CD4-positive, alpha-beta T cell treated with Interleukin-1 beta for 1 hour (primary cell): ENCODE data around the gene TUBB4B.

ENCODE experiments used
- DNase-seq, 2 donors: peaks; one replicate each; pipeline ENCODE4 v3.0.0-alpha.2; 2020 to 2022

Gene TUBB4B

GRCh38 chr9:137226338-137227053 lies 14.6 kb upstream of the TUBB4B start:
- no peak for DNase-seq

GRCh38 chr9:137227054-137227852 lies 13.8 kb upstream of the TUBB4B start, which contains the start of gene RNF224:
TSS of gene RNF224 (plus strand) at chr9:137227502. CDS start at chr9:137228336, 834 bp downstream.
- peak; percentile 82 to 84 for DNase-seq

DNA sequence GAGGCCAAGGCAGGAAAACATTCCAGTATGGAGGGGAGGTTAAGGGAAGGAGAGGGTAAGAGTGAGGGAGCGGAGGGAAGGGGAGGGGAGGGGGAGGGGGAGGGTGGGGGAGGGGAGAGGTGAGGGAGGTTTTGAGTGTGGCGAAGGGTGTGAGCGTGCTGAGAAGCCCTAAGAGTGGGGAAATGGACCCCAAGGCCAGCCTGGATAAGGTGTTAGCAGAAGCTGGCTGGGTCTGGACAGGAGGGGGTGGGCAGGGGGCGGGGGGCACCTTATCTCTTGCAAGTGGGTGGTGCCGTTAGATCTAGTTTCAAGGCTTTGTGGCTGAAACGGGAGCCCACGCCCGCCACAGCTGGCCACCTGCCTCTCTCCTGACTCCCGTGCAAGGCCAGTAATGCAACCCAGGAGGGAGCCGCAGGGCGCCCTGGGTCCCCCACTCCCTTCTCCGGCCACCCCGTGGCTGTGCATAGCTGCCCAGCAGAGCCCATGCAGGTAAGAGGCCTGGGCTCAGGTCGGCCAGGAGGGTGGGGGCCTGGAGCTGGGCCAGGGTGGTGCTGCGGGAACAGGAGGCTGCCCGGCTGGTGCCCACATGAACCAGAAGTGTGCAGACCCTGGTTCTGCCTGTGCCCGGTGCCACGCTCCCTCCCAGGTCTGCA lies 13.1 kb upstream of the TUBB4B start:
- no peak for DNase-seq

- DNase-seq, result no peak
These were observed 12.6 kb upstream of the TUBB4B start for GRCh38 chr9:137228506-137228967.

DNA sequence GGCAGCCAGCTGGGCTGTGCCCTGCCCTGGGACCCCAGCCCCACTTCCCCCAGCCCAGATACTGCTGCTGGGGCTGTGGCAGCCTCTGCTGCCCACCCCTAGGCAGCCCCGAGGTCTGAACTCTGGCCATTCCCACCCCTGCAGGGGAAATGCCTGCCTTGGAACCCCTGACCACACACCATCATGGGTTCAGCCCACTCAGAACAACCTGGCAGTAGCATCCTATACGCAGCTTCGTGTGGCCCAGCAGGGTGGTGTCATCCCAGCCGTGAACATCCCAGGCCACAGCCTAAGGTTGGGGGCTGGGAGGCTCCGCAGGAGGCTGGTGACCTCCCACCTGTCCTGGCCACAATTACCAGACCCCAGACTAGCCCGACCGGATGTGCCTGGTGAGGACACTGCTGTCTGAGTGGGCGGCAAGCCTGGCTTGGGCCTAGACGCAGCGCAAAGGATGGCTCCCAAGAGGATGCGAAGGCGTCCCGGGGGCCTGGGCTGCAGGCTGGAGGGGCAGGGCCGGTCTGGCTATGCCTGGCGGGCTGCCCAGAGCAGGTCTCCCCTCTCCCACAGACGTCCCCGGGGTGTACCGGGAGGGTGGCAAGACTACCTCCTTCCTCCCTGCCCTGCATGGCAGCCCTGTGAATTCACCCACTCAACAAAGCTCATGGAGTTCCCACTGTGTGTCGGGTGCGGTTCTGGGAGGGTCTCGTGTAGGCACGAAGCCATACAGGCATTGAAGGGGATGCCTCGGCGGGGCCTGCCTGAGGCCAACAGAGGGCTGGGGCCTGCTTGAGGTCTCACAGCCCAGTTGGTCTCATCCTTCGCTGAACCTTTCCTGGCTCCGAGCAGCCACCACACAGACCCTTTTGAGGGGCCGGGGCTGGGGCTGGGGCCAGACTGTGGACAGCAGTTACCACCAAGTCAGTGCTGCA lies 11.9 kb upstream of the TUBB4B start:
- DNase-seq, result no peak

- no peak for DNase-seq
These were observed 11.0 kb upstream of the TUBB4B start for GRCh38 chr9:137229903-137230704.

- DNase-seq, result no peak
These were observed 10.2 kb upstream of the TUBB4B start, which contains the start of gene SLC34A3 for GRCh38 chr9:137230705-137231371. TSS of gene SLC34A3 (plus strand) at chr9:137230901. CDS start at chr9:137231703, 802 bp downstream.

DNA sequence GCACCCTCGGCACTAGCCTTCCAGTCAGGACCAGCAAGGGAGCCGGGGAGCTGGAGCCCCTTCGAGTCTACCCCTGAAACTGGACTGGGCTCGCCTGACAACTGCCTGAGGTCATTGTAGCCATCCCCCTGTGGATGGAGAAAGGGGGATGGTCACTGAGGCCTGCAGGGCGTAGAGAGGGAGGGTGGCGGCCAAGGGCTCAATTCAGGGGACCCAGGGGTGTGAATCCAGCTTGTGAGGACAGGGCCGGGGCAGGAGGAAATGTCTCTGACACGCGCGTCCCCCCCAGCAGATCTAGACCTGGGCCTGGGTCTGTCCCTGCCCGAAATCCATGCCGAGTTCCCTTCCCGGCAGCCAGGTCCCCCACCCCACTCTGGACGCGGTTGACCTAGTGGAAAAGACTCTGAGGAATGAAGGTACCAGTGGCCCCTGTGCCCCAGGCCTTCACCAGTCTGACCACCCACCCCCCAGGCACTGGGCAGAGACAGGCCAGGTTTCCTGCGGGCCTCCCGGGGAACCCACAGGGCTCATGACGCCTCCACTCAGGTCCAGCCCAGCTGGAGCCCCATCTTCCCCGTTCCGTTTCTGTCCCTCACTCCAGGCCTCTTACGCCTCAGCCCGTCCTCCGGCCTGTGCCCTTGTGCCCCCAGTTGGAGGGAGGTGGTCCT lies 9.6 kb upstream of the TUBB4B start:
- no peak for DNase-seq

- no peak for DNase-seq
These were observed 9.0 kb upstream of the TUBB4B start for GRCh38 chr9:137232101-137232500.

DNA sequence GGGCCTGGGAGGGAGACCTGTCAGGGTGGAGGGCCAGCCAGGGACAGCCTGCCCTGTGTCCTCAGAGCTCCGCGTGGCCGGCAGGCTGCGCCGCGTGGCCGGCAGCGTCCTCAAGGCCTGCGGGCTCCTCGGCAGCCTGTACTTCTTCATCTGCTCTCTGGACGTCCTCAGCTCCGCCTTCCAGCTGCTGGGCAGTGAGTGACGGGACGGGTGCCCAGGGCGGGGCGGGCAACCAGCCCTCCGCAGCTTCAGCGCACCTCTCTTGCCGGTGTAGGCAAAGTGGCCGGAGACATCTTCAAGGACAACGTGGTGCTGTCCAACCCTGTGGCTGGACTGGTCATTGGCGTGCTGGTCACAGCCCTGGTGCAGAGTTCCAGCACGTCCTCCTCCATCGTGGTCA lies 8.6 kb upstream of the TUBB4B start:
- DNase-seq, result no peak

DNA sequence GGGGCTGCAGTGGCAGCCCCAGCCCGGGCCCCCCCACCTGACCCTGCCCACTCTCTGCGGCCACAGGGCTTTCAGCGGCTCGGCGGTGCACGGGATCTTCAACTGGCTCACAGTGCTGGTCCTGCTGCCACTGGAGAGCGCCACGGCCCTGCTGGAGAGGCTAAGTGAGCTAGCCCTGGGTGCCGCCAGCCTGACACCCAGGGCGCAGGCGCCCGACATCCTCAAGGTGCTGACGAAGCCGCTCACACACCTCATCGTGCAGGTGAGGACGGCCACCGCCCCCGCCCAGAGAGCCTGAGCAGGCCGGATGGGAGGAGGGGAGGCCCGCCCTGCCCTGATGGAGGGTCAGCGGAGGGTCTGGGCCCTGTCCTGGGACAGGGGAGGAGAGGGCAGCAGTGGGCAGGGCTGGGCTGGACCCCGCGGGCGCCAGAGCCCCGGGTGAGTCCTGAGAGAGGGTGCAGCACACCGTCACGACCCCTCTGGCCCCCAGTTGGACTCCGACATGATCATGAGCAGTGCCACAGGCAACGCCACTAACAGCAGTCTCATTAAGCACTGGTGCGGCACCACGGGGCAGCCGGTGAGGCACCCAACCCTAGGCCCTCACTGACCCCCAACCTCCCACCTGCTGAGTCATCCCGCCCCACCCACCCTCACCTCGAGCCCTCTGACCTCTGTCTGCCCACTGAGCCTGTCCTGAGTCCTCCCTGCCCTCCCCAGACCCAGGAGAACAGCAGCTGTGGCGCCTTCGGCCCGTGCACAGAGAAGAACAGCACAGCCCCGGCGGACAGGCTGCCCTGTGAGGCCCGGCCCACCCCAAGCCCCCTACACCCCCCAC lies 7.7 kb upstream of the TUBB4B start:
- no peak for DNase-seq

DNA sequence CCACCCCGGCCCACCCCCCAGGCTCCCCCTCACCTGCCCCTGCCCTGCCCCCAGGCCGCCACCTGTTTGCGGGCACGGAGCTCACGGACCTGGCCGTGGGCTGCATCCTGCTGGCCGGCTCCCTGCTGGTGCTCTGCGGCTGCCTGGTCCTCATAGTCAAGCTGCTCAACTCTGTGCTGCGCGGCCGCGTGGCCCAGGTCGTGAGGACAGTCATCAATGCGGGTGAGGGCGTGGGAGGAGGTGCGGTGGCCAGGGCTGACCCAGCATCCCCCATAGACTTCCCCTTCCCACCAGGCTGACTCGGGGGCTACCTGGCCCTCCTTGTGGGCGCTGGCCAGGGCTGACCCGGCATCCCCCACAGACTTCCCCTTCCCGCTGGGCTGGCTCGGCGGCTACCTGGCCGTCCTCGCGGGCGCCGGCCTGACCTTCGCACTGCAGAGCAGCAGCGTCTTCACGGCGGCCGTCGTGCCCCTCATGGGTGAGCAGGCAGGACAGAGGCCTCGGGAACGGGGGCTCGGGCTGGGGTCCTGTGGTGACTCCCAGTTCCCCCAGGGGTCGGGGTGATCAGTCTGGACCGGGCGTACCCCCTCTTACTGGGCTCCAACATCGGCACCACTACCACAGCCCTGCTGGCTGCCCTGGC lies 6.9 kb upstream of the TUBB4B start:
- no peak for DNase-seq

DNA sequence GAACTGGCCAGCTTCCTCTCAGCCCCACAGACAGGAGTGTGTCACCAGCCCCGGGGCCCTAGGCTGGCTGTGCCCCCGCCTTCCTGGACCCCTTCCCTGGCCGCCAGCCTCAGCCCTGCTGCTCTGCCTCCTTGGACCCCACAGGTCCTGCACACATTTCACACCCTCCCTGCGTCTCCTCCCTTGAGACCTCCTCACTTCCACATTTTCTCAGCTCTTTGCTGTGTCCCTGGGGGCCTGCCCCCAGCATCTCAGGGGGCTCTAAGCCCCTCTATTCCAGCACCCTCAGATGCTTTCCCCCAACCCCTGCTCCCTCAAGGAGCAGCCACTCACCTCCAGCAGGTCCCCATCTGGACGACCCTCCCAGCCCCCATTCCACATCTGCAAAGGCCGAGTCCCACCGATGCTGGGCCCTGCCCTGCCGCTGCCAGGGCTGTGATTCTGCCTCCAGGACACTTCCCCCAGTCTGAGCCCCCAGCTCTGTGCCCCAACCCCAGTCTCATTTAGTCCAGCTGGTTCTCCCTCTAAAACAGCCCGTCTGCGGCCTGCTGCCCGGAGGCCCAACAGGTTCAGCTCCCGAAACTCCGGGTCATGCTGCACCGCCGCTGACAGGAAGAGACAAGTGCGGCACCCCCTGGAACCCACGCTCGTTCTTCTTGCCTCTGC lies 6.2 kb upstream of the TUBB4B start:
- no peak for DNase-seq

DNA sequence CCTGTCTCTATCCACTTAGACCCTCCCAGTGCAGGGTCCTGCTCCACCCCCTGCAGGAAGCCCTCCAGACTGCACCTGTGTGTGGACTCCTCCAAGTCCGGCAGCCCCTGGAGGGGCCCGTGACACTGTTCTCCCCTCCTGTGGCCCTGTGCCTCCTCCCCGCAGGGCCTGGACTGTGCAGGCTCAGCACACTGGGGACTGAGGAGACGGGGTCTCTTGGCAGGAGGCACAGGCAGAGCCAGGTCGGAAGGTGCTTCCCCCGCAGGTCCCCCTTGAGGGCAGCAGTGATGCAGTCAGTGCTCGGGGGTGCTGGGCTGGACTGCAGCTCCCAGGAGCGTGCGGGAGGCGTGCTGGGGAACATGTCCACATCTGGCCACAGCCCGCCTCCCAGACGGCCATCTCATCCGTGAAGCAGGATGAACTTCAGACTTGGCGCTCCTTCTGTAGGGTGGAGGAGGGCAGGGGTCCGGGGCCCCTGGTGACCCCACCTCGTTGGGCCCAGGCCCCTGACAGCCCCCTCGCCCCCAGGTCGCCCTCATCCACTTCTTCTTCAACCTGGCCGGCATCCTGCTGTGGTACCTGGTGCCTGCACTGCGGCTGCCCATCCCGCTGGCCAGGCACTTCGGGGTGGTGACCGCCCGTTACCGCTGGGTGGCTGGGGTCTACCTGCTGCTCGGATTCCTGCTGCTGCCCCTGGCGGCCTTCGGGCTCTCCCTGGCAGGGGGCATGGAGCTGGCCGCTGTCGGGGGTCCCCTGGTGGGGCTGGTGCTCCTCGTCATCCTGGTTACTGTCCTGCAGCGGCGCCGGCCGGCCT lies 5.5 kb upstream of the TUBB4B start:
- no peak for DNase-seq

DNA sequence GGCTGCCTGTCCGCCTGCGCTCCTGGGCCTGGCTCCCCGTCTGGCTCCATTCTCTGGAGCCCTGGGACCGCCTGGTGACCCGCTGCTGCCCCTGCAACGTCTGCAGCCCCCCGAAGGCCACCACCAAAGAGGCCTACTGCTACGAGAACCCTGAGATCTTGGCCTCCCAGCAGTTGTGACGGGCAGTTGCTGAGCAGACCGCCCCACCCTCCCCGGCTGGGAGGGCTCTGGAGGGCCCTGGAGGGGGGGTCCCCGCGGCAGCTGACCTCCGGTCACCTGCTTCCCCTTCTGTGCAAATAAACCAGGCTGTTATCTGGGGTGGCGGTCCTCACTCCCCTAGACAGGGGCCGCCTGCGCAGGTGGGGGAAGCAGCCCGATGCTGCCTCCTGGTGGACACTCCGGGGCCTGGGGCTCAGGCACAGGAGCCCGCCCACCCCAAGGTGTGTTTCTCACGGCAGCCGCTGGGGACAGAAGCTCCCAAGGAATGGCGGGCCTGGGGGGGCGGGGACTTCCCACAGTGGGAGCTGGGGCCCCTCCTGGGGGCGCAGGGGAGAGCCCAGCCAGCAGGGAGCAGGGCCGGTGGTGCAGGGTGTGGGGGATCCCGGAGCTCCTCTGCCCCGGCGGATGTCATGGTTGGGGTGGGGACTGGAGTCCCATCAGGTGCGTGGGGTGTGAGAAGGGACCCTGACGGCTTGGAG lies 4.7 kb upstream of the TUBB4B start:
- peak; percentile 90 to 91 for DNase-seq

DNA sequence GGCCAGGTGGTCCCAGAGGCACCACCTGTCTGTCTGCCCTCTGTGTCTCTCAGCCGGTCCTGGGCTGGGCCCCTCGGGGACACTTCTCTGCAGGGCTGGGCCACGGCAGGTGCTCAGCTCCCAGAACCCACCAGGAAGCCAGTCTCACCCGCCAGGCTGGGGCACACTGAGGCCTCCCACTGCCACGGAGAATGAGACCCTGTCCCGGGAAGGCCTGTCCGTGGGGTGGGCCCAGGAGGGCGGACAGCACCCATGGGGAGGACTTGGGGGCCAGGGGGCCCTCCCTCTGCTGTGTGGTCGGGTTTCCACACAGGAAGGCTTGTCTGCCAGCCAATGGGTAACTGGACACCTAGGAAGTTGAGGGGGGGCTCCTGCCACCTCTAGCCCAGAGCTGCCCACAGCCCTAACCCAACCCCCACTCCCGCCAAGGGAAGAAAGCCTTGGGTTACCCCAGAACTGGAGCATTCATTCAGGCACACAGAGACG lies 4.1 kb upstream of the TUBB4B start:
- DNase-seq, result no peak
